ENCODE results near the gene C9orf50.
A peak's percentile ranks its signal among the peaks of the same experiment; 100 is the strongest.
"Not testable (repeated sequence)": the region's sequence is repeated elsewhere in the genome, so short reads cannot be mapped to it uniquely, and the experiment has no call there.

C9orf50 gene, protein sequence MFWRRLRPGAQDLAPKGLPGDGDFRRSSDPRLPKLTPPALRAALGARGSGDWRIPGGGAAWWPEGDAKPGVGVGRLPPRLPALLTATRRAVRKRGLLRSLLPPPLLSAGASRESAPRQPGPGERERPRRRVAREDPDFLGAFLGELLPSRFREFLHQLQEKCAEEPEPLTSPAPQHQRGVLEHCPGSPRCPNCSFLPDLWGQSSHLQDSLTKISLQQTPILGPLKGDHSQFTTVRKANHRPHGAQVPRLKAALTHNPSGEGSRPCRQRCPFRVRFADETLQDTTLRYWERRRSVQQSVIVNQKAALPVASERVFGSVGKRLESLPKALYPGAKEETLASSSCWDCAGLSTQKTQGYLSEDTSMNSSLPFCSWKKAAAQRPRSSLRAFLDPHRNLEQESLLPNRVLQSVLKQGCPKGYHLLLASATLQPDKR

DNA sequence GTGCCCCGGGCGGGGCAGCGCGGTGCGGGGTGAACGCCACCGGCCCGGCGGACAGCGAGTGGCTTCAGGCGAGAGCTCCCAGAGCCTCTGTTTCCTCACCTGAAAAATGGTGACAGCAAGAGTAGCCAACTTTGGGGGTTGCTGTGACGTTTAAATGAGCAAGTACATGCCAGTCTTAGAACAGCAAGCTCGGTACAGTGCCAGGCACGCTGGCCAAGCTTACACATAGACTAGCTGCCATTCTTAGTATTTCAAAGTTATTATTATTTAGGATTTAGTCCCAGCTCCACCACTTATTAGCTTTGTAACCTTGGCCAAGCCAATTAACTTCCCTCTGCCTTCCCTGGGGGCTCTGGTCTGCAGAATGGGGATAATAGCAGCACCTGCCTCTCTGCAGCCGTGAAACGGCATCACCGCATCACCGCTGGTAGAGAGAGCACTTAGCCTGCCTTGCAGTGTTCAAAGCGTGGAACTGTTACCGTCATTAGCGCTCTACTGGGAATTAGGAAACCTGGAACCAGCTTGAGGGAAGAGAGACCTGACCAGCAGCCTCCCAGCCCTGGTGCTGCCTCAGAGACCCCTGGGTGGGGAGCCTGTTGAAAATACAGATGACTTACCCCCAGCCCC lies at the start of gene C9orf50:
Gene C9orf50 (minus strand): TSS at position 433 of the 627 bp plus-strand sequence. CDS start 527 bp downstream, outside the sequence.
- no peak for DNase-seq (ENCODE audit: low spot score)

DNA sequence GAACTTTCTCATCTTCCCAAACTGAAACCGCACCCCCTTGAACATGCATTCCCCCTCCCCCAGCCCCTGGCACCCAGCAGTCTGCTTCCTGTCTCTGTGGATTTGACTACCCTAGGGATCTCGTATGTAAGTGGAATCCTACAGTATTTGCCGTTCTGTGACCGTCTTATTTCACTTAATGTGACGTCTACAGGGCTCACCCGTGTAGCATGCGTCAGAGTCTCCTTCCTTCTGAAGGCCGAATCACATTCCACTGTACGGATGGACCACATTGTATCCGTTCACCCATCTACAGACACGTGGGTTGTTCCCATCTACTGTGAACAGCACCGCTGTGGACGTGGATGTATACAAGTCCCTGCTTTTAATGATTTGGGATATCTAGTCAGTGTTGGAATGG lies 49.0 kb upstream of the C9orf50 start:
- no peak for DNase-seq (ENCODE audit: low spot score)

DNA sequence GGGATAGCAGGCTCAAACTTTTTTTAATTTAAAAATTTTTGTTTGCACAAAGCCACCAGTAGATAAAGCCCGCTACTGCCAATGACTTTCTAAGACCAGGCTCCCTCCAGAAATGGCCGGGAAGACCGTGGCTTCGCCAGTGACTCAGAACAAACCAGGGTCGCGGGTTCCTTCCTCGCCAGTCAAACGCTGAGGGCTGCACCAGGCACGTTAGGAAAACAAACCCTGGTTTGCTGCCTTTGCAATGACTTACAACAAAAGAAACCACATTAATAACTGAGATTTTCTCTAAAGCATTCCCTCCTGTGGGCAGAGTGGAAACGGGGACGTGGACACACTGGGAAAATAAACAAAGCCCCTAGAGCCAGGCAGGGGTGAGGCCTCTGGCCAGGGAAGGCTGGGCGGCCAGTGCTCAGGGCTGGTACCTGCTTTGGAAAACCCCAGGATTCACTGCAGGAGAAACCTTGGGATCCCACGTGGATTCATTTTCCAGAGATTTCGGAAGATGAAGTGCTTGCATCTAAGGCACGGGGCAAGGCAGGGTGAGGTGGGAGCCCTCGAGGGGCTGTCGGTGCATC lies 48.3 kb upstream of the C9orf50 start:
- no peak for DNase-seq (ENCODE audit: low spot score)

DNA sequence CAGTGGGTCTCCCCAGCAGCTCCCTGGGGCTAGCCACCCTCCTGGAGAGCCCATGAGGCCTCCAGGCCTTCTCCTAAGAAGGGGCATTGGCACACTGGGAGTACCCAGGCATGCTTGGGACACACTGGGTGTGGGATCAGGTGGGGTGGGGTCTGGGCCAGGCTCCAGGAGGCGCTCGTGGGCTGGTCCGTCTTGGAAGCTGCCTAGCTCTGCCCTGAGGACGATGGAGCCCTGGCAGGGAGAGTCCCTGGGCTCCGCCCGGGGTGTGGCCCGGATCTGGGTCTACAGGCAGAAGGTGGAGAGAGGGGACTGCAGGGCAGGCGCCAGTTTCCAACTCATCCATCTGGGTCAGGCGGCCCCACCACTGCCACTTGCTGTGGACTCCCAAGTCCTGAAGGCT lies 46.9 kb upstream of the C9orf50 start:
- no peak for DNase-seq (ENCODE audit: low spot score)

DNA sequence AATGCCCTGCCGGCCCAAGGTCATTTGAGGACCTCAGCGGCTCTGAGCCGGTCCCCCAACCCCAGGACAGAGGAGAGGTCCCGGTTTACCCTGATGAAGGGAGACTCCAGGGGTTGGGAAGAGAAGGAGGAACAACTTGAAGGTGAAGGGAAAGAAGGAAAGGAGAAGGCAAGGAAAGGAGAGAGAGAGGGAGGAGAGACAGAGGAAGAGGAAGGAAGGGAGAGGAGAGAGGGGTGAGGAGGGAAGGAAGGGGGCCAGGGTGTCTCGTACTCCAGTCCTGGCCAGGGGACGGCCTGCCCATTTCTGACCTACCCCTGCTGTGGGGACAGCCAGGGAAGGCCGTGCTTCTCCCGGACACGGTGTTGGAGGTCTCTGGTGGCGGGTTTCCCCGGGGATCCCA lies 46.5 kb upstream of the C9orf50 start:
- no peak for DNase-seq (ENCODE audit: low spot score)

DNA sequence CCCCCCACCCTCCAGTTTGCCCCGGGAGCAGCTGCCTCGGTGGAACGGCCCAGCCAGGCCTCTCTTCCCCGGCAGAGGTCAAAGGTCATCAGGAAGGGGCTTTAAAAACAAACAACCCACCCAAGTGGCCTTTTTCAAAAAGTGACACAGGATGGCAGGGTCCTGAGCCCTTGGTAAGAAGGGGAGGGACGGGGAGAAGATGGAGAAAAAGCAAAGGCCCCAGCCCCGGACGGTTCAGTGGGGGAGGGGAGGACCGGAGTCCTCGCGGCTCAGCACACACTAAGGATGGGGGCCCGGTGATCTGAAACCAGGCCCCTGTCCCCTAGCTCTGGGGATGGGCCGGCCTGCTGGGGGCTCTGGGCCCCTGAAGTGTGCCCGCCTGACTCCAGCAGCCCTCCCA lies 45.7 kb upstream of the C9orf50 start:
- DNase-seq (ENCODE audit: low spot score), result no peak

DNA sequence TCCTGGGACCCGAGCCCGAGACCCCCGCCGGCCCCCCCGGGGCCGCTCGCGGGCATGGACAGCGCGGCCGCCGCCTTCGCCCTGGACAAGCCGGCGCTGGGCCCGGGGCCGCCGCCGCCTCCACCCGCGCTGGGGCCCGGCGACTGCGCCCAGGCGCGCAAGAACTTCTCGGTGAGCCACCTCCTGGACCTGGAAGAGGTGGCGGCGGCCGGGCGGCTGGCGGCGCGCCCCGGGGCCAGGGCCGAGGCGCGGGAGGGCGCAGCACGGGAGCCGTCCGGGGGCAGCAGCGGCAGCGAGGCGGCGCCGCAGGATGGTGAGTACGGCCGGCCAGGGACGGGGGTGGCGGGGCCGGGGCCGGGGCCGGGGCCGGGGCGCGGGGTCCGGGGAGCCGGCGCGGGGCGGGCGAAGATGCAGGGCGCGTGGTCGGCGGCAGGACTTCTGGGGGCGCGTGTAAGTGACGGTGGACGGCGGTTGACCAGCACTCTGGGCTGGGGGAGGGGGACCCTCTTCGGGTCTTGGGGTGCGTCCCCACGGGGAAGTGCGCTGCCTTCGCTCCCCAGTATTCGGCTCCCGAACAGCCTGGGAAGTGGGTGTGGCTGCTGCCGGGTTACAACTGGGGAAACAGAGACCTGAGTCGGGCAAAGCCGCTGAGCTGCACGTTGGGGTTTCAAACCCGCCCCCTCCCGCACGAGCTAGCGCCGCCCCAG lies 45.1 kb upstream of the C9orf50 start:
- no peak for DNase-seq (ENCODE audit: low spot score)

DNA sequence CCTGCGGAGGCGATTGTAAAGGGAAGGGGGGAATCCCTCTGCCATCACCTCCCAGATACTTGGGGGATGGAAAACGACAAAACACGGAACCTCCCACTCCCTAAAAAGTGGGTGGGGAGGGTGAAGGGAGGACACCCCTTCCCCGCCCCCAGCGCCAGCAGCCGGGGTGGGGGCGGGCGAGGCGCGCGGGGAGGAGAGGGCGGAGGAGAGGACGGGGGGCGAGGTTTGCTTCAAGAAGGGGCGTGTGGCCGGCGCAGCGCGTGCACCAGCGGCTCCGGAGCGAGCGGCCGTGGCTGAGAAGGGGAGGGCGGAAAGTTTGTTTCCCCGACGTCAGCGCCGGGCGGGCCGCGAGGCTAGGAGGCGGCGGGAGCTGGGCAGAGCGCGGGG lies 44.5 kb upstream of the C9orf50 start, which contains the start of gene PRRX2:
Gene PRRX2 (plus strand): TSS at position 259 of the 387 bp plus-strand sequence. CDS start 221 bp downstream, outside the sequence.
- DNase-seq (ENCODE audit: low spot score), result peak; percentile 56

DNA sequence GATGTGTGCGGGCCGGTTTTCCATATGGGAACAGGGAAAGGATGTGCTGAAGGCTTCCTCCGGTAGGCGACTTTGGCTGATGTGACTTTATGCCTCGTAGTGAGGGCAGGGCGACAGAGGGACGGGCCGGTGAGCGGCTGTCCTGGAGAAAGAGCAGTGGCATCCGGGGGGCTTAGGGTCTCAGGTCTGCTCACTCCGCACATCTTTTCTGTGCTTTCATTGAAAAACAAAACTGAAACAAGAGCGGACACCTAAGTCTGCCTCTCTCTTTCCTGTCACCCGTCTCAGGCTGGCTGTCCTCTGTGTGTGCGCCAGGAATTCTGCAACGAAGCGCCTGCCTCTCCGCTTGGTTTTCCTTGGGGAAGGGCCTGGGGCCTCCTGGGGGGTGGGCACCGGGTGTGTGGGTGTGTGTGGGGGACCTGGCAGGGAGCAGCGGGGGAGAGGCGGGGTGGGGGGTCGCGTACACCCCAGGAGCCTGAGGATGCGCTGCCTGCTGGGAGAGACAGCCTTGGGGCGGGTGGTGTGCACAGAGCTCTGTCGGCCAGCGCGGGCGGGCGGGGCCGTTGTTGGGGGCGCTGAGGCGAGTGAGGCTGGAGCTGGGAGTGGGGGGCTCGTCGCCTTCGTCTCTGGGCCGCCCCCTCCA lies 44.0 kb upstream of the C9orf50 start:
- no peak for DNase-seq (ENCODE audit: low spot score)

DNA sequence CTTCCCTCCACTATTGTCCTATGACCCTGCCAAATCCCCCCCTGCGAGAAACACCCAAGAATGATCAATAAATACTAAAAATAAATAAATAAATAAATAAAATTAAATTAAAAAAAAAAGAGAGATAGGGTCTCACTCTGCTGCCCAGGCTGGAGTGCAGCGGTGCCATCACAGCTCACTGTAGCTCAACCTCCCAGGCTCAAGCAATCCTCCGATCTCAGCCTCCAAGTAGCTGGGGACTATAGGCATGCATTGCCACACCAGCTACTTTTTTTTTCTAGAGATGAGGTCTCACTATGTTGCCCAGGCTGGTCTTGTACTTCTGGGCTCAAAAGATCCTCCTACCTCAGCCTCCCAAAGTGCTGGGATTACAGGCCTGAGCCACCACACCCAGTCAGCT lies 41.3 kb upstream of the C9orf50 start:
- not testable (repeated sequence) for DNase-seq (ENCODE audit: low spot score)

DNA sequence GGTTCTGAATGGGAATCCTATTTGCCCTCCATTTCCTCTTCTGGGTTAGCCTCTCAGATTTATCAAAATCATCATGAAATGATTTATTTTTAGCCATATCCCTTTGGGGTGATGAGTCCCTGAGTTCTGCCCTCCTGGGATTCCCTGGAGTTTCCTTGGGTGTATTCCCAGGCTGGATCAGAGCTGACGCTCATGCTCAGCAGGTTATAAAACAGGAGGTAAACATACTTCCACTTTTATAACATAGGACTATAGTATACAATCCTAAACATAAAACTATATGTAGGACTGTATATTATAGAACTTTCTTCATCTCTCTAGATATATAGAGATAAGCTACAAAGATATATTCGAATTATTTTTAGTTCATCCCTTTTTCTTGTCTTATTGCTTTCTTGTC lies 40.1 kb upstream of the C9orf50 start:
- DNase-seq (ENCODE audit: low spot score), result no peak

DNA sequence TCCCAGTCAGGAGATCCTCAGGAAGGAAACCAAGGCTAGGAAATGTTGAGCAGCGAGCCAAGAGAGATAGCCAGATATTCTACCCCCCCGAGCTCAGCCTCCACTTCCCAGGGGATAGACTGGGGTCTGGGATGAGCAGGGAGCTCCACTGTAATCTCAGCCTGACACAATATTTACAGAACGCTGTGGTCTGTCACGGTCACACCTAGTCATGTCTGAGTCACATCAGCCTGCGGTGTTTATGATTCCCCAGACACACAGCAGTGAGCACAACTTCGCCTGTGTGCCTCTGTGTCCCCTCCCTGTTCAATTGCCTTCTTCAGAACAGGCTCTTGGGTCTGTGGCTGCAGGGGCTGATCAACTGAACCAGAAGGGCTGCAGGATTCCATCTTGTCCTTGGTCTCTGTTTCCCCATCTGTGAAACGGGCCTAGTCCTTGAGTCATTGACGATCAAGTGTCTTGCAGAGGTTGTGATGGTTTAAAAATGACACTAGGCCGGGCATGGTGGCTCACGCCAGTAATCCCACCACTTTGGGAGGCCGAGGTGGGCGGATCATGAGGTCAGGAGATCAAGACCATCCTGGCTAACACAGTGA lies 36.0 kb upstream of the C9orf50 start:
- DNase-seq (ENCODE audit: low spot score), result no peak

DNA sequence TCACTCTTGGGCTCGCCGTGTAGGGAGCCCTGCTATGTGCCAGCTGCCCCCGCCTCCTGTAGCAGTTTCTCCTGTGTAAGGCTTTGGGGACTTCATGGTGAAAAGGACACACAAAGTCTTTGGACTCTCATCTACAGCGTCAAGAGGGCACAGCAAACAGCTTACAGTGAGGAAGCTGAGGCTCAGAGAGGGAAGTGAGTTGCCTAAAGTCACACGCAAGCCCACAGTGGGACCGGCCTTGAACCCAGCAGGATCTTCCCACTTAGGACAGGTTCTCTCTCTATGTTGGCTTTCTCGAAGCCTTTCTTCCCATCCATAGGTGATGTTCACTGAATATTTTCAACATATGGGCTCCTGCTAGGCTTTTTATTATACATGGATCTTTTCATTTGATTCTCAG lies 34.8 kb upstream of the C9orf50 start:
- no peak for DNase-seq (ENCODE audit: low spot score)

DNA sequence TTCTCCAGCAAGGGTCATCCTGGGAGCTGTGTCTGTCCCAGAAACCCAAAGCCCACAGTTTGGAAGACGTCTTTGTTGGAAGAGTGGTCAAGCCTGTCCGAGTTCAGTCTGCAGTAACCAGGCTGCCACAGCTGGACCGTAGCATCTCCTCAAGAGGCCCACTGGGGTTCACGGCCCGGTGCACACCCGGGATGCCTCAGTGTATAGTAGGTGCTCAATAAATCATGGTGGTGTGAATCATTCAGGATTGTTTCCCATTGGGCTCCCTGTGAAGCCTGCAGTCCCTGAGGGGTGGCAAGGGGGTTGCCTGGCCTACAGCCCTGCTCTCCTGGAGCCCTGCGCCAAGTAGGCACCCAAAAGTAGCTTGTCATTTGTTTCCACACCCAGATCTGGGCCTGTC lies 34.3 kb upstream of the C9orf50 start:
- DNase-seq (ENCODE audit: low spot score), result no peak

DNA sequence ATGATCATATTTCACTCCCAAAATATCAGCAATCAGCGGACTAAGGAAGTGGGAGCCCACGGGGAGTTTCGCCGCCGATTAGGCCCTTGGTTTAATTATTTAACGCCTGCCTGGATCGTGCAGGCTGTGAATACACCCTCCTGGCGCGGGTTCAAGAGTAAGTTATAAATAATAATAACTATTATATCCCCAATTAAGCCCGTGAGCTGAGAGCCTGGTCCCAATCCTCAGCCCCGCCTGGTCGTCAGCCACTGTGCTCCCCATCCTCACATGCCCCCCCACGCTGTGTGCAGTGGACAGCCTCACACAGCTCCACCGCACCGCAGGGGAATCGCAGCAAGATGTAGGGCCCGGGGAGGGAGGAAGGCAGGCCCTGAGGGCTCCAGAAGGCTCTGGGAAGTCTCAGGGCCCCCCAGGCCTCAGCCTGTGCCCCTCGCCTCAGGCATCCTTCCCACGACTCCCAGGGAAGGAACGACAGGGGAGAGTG lies 33.7 kb upstream of the C9orf50 start:
- no peak for DNase-seq (ENCODE audit: low spot score)

DNA sequence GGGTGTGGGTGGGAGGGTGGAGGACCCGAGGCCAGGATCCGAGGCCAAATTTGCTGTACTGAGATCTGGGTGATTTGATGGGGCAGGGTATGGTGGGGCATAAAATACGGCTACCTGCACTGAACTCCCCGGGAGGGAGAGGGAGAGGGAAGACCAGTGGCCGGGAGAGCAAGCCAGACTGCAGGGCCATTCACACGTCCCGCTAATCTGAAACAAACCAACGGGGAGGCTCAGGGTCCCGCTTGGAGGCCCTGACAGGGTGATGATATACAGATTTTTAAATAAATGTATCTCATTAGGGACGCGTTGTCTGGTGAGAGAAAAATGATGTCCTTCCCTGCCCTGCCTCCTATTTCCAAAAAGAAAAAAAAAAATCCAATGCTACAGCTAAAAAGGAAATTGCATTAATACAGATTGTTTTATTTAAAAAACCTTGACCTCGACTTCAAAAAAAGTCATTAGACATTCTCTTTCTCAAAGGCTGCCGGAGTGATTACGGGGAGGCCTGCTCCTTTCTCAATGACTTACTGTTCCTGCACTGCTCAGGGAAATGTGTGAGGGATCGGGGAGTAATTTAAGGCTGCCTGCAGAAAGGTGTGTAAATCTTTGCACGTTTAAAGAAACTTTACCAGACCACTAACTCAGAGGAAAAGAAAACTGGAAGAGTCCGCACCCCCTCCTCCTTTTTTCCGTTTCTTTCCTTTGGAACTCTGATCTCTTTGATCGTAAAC lies 33.1 kb upstream of the C9orf50 start:
- no peak for DNase-seq (ENCODE audit: low spot score)

DNA sequence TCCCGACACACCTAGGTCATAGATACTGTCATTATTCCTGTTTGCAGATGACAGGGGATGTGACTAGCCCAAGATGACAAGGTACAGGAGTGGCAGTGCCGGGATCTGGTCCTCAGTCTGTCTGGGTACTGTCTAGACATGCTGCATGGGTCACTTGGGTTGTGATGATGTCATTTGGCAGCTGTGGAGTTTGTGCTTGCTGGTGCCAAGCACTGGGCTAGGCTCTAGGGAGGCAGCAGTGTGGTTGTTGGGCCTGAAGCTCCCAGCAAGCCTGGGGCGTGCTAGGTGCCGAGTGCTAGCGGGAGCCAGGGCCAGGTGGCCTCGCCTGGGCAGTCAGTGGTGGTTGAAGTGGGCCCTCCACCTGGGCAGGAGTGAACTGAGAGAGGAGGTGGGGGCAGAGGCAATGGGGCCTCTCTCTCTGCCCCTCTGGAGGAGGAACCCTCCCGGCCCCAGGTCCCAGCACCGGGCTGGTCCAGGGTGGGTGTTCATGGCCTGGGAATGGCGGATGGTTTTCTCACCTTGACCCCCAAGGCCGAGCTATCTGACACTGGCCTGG lies 29.9 kb upstream of the C9orf50 start:
- DNase-seq (ENCODE audit: low spot score), result no peak

DNA sequence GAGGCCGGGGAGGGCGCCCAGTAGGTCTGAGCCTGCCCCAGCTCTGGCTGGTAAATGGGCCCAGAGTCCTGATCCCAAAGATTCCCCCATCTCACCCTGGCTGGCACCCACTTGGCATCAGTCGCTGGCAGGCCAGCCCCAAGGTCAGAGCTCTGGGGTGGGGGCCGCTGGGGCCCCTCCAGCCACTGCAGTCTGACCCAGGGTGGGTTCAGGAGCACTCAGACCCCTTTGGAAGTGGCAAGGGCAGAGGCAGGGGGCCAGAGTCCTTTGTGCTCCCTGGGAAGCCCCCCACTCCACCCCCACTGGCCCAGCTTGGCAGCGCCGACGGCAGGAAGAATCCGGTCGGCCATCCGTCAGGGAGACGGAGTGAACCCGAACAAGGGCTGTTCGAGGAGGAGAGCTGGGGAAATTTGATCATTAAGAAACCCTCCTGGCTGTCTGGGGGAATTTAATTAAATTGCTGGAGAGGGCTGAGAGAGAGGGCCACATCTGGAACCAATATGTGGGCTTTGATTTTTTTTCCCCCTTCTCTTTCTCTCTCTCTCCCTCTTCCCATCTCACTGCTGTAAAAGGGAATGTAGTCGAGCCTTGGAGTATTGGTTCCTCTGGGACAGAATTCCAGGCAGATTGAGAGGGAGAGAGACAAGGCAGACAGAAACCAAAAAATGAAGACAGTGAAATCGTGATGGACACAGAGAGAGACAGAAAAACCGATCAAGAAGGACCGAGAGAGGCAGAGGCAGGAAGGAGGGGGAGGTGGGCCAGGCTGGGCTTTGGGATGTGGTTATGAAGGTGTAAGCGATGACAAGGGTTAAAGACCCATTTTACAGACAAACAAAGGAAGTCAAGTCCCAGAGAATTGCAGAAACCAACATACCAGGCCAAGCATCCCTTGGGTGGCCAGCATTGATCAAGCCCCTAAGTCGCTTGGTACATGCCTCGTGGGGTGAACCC lies 29.1 kb upstream of the C9orf50 start:
- no peak for DNase-seq (ENCODE audit: low spot score)

DNA sequence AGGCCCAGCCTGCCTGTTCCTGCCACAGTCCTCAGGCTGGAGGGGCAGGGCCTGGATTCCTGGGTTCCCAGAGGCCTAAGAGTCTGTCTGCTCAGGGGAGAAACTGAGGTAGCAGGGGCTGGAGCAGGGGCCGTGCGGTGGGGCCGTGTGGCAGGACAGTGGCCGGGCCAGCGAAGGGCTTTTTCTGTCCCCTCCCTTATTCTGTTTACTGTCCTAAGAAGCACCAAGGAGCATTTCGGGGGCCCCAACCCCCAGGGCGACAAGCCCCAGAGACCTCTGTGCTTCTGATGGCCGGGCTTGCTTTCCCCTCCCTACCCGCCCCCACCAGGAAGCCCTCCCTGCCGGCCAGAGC lies 27.8 kb upstream of the C9orf50 start:
- no peak for DNase-seq (ENCODE audit: low spot score)

Data from HuH-7.5 (cell line).